Measurements from ENCODE around the gene STARD8.
A peak's percentile ranks its signal among the peaks of the same experiment; 100 is the strongest.
"Not testable (repeated sequence)": the region's sequence is repeated elsewhere in the genome, so short reads cannot be mapped to it uniquely, and the experiment has no call there.

Gene STARD8, protein sequence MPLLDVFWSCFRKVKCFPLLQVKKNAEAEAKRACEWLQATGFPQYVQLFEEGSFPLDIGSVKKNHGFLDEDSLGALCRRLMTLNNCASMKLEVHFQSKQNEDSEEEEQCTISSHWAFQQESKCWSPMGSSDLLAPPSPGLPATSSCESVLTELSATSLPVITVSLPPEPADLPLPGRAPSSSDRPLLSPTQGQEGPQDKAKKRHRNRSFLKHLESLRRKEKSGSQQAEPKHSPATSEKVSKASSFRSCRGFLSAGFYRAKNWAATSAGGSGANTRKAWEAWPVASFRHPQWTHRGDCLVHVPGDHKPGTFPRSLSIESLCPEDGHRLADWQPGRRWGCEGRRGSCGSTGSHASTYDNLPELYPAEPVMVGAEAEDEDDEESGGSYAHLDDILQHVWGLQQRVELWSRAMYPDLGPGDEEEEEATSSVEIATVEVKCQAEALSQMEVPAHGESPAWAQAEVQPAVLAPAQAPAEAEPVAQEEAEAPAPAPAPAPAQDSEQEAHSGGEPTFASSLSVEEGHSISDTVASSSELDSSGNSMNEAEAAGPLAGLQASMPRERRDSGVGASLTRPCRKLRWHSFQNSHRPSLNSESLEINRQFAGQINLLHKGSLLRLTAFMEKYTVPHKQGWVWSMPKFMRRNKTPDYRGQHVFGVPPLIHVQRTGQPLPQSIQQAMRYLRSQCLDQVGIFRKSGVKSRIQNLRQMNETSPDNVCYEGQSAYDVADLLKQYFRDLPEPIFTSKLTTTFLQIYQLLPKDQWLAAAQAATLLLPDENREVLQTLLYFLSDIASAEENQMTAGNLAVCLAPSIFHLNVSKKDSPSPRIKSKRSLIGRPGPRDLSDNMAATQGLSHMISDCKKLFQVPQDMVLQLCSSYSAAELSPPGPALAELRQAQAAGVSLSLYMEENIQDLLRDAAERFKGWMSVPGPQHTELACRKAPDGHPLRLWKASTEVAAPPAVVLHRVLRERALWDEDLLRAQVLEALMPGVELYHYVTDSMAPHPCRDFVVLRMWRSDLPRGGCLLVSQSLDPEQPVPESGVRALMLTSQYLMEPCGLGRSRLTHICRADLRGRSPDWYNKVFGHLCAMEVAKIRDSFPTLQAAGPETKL

DNA sequence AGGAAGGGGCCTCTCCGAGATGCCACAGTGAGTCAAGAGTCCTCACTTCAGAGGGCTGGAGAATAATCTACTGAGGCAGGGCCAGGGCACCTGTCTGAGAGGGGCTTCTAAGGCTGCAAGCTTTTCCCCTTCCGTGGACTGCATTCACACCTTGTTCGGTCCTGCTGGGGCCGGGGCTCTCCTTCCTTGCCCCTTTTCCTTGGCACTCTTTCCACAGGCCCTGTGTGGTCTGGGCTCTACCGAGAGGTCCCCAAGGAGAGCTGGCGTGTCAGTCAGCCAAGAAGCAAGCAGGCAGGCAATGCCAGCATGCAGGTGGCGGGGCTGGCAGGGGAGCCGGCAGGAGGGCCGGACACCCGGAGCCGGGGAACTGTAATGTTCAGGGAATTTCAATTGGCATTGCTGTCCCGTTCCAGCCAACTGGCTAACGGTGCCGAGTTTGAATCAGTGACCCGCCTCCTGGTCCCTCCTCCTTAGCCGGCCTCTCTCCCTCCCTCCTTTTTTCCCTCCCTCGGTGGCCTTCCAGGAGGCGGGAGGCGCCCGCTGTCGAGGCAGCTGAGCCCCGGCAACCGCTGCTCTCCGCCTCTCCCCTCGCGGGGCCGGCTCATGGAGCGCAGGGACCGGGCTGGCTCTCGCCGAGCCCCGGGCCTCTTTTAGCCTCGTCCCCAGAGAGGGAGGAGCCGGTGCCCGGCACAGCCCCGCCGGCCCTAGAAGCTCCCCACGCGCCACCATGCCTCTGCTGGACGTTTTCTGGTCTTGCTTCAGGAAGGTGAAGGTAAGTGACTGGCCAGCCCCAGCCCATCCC lies at the start of gene STARD8:
TSS of gene STARD8 (plus strand) at position 511 of the 802 bp plus-strand sequence. CDS start at position 728, 217 bp downstream.
- DNase-seq (ENCODE audit: low spot score): peak; percentile 77

DNA sequence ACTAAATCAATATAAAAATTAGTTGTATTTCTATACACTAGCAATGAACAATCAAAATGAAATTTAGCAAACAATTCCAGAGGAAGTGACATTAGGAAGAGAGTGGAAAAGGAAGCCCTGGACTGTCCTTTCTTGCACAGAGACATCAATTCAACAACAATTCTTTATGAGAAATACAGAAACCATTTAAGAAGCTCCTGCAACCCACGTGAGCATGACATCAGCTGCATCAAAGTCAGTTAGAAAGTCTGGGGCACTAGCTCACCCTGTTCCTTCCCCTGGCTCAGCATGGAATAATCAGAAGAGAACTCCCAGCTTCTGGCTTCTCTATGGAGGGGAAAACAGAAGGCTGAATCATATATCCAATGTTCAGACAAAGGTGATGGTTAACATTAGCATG lies 48.6 kb upstream of the STARD8 start:
- DNase-seq (ENCODE audit: low spot score): no peak

DNA sequence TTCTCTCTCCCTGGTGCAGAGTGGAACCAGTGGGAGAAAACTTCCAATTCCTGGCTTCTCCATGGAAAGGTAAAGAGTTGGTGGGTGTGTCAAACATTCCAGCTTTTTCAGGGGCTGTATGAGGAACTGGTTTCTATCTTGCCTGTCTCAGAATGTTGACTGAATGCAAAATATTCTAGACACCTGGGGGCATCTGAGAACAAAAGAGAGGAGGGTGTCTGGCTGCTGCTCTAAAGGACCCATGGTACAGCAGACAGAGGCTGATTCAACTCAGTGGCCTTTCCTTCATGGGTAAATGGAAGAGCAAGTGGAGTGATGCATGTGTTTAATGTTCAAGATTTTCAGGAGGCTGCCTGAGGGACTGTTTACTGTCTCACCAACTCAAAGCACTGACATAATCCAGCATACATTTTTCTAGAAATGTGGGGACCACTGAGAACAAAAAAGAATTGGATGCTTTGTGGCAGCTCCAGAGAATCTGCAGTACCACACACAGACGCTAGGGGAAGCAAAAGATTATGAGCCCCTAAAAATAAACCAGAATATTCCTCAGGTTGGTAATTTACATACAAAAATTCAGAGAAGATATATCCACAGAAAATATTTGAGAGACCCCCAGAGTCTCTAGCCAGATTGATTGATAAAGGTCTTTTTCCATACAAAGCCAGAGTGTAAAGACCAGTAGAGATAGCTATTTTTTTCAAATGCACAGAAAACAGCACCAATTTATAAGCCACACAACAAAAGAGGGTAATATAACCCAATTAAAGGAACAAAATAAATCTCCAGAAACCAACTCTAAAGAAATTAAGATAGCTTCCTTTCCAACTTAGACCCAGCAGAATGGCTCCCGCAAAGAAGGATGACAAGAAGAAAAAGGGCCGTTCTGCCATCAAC lies 48.0 kb upstream of the STARD8 start:
- DNase-seq (ENCODE audit: low spot score): peak; percentile 8

DNA sequence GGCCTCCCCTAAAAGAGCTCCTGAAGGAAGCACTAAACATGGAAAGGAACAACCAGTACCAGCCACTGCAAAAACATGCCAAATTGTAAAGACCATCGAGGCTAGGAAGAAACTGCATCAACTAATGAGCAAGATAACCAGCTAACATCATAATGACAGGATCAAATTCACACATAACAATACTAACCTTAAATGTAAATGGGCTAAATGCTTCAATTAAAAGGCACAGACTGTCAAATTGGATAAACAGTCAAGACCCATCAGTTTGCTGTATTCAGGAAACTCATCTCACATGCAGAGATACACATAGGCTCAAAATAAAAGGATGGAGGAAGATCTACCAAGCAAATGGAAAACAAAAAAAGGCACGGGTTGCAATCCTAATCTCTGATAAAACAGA lies 43.2 kb upstream of the STARD8 start:
- DNase-seq (ENCODE audit: low spot score): not testable (repeated sequence)

GRCh38 chrX:68614733-68615132 lies 32.7 kb upstream of the STARD8 start:
- DNase-seq (ENCODE audit: low spot score): not testable (repeated sequence)

DNA sequence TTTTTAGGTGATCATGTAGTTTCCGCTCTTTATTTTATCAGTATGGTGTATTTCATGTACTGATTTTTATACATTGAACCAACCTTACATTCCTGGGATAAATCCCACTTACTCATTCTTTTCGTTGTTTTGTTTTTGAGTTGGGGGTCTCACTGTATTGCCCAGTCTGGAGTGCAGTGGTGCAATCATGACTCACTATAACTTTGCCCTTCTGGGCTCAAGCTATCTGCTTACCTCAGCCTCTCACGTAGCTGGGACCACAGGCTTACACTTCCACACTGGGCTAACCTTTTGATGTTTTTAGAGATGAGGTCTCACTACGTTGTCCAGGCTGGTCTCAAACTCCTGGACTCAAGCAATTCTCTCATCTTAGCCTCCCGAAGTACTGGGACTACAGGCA lies 19.5 kb upstream of the STARD8 start:
- DNase-seq (ENCODE audit: low spot score): no peak

DNA sequence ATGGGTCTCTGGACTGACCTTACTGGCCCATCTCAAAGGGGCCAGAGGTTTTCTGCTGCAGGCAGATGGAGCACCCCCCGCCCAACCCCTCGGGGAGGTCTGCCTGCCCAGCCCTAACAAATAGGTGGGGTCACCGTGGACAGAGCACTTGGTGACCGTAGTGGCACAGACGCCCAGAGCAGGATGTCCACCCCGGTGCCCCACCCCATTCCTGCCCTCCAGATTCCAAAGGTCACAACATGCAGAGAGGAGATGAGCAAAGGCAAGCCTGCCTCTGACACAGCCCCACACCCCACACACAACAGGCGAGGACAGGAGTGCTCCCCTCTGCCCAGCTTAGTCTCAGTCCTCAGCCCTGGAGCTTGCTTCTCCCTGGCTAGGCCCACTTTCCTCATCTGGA lies 17.5 kb upstream of the STARD8 start:
- not testable (repeated sequence) for DNase-seq (ENCODE audit: low spot score)

- no peak for DNase-seq (ENCODE audit: low spot score)
Measured at GRCh38 chrX:68631336-68631735, 16.1 kb upstream of the STARD8 start.

- no peak for DNase-seq (ENCODE audit: low spot score)
Measured at GRCh38 chrX:68632491-68632890, 15.0 kb upstream of the STARD8 start.

GRCh38 chrX:68633981-68634380 lies 13.5 kb upstream of the STARD8 start:
- DNase-seq (ENCODE audit: low spot score): peak; percentile 11

DNA sequence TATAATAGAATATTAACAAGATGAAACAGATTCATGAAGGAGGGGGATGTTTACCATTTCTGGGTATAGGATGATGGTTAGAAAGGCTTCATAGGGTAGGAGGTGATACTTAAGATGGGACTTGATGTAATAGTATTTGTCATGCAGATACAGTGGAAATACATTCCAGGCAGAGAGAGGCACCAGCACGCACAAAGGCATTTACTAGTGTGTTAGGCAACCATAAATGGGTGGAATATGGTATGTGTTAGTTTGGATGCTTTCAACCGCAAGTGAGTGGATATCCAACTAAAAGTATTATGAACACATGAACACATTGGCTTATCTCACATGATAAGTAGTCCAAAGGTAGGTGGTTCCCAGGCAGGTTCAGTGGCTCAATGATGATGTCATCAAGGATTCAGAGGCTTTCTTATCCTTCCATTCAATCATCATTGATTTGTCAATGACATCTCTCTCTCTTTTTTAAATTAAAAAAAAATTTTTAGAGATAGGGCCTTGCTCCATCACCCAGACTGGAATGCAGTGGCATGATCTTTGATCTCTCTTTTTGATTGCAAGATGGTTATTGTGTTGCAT lies 12.7 kb upstream of the STARD8 start:
- no peak for DNase-seq (ENCODE audit: low spot score)

DNA sequence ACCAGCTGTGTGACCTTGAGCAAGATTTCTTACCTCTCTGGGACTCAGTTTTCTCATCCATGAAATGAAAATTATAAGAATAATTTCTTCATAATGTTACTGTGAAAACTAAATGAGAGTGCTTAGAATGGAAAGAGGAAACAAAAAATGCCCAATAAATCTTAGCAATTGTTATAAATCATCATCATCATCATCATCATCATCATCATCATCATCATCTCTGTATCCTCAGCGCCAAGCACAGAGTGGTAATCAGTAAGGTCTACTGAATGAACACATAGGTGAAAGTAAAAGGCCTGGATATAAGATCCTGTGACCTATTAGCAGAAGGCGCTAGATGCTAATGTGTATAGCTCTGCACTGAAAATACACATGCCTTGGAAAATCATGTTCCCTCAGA lies 6.8 kb upstream of the STARD8 start:
- no peak for DNase-seq (ENCODE audit: low spot score)

GRCh38 chrX:68644861-68645260 lies 2.6 kb upstream of the STARD8 start:
- no peak for DNase-seq (ENCODE audit: low spot score)

- DNase-seq (ENCODE audit: low spot score): no peak
Measured at GRCh38 chrX:68646421-68646820, 1.0 kb upstream of the STARD8 start.

DNA sequence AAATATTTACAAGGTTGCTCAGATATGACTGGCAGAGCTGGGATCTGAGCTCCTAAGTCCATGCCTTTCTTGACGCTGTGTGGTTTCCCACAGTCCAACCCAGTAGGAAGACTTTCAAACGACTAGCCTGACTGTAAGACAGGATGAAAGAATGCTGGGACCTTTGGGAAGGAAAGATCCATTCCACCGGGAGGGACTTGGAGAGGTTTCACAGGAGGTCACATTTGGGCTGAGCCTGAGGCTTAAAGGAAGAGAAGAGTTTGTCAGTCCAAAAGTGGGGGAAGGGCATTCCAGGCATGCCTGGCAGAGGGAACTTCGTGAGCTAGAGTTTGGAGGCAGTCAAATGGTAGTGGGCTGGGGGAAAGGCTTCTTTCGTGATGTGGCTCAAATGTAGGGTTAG lies 1.5 kb downstream of the STARD8 start:
- DNase-seq (ENCODE audit: low spot score): peak; percentile 23

DNA sequence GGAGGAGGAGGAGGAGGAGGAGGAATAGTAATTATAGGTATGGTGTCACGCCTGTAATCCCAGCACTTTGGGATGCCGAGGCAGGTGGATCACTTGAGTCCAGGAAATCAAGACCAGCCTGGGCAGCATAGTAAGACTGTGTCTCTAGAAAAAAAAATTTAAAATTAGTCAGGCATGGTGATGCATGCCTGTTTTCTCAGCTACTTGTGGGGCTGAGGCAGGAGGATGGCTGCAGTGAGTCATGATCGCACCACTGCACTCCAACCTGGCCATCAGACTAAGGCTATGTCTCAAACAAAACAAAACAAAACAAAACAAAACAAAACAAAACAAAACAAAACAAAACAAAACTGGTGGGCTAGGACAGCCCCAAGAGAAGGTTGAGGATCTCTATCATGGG lies 3.0 kb downstream of the STARD8 start:
- peak; percentile 68 for DNase-seq (ENCODE audit: low spot score)

GRCh38 chrX:68651110-68651509 lies 3.6 kb downstream of the STARD8 start:
- no peak for DNase-seq (ENCODE audit: low spot score)

DNA sequence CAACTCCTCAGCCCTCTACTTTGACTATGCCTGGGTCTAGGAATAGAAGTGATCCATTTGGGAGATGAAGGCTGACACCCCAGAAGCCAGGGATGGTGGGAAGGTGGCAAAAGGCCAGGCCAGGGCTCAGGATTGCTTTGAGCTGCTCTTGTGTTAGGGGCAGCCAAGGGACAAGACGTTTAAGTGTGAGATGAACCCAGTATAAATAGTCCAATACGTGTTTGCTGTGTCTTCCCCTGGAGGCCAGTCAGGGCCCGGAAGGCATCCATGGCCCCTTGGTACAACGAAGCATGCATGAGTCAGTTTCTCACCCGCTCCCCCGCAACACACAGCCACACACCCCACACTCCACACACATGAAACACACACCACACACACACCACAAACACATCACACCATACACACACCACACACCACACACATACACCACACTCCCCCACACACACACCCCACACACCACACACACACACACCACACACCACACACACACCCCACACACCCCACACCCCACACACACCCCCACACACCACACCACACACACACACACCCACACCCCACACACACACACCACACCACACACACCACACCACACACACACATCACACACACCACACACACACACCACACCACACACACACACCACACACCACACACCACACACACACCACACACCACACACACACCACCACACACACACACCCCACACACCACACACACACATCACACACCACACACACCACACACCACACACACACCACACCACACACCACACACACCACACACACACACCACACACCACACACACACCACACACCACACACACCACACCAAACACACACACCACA lies 5.1 kb downstream of the STARD8 start:
- DNase-seq (ENCODE audit: low spot score): no peak

GRCh38 chrX:68654693-68655092 lies 7.2 kb downstream of the STARD8 start:
- no peak for DNase-seq (ENCODE audit: low spot score)

Data from kidney tubule cell (primary cell).